A673 (cell line): ENCODE measurements around the gene CELF4.

Source experiments
- CTCF ChIP-seq: fragments of 300-800, 200-600 bp; sonication (generic); conservative IDR thresholded peaks from 2 replicates; pipeline ENCODE4 v1.5.1; 2017; ENCODE audit warnings: low read depth, mild to moderate bottlenecking, antibody characterized with exemption, low read length, moderate library complexity, mixed read lengths
- EZH2 ChIP-seq: fragments of 200-600 bp; sonication (generic); IDR thresholded peaks from 2 replicates; pipeline ENCODE4 v1.6.1; 2017; ENCODE audit warnings: borderline replicate concordance, low read depth, mild to moderate bottlenecking, mixed read lengths, antibody characterized with exemption, low read length; ENCODE audit not compliant: poor library complexity, severe bottlenecking

- TF ChIP-seq CTCF (no peak), EZH2 (no peak)
Measured at GRCh38 chr18:37449618-37450017, 116.0 kb downstream of the CELF4 start.
